T47D (cell line): ENCODE results near the gene CALML5.

Experiments used
- DNase-seq, 2 experiments: peaks; one replicate each; pipeline versions ENCODE4 v3.0.0 to v3.0.0-alpha.2; 2011 to 2012; ENCODE audit warnings: low read depth in 1 of 2, low spot score in 1 of 2
- JUND ChIP-seq: IDR thresholded peaks from 2 replicates; pipeline ENCODE4 v1.6.1; 2012; ENCODE audit warnings: low read depth
- in situ Hi-C: cut with HindIII; loops from 2 replicates; pipeline ENCODE4 v1.10.0; 2016; ENCODE audit warnings: low sequenced_read_pairs, low pct_unique_long_range_greater_than_20kb

The CALML5 gene

DNA sequence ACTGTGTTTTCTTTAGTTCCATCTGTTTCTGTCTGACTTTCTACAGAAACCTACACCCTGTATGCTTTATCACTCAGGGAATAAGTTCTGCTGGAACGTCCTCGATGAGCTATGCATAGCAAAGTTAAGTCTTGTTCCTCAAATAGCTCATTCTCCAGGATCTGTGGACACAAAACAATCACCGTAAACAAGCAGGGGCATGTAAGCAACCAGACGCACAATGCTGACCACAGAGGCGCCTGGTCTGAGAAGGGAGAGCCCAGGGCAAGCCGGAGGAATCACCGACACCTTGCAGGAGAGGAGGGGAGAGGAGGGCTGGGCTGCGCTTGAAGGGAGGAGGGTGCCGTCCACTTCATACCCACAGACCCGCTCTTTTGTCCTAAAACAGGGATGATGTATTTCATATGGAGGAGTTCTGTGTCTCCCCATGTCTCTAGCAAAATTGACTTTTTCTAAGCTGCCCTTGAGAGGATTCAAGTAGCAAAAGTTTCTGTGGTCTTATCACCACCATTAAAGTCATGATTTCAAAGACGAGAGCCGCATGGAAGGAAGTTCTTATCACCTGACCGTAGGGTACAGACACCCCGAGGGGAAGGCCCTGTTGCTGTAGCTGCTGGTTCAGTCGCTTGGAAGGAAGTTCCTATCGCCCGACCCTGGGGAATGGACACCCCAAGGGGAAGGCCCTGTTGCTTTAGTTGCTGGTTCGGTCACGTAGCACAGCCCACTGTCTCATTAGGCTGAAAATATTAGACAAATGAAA lies 39.7 kb upstream of the CALML5 start:
- no peak for TF ChIP-seq JUND
- in situ Hi-C loops = no loop called here
- DNase-seq = no peak

DNA sequence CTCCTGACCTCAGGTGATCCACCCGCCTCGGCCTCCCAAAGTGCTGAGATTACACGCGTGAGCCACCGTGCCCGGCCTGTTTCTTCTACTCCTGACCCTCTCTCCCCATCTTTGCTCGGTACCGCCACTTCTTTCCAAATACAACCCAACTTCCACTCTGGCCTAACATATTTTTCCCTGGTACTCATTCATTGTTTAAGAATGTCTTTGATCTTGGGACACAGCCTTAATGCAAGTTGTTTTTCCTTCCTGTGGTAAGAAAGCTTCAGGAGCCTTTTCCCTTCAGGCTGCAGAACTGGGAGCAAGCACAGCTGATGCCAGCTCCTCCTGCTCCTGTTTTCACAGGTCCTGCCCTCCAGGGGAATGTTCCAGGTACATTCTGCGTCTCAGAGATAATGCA lies 39.1 kb upstream of the CALML5 start:
- TF ChIP-seq JUND = no peak
- peak in 1 of 2 experiments; percentile 20 for DNase-seq
- in situ Hi-C loops = no loop called here

DNA sequence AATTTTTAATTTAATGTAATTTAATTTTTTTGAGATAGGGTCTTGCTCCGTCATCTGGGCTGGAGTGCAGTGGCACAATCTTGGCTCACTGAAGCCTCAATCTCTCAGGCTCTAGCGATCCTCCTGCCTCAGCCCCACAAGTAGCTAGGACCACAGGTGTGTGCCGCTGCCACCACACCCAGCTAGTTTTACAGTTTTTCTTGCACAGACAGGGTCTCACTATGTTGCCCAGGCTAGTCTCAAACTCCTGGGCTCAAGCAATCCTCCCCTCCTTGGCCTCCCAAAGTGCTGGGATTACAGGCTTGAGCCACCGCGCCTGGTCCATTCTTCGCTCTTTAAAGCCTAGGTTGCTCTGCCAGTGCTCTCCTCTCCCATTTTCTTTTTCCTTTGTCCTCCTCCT lies 38.3 kb upstream of the CALML5 start:
- in situ Hi-C loops = no loop called here
- no peak for DNase-seq
- no peak for TF ChIP-seq JUND

DNA sequence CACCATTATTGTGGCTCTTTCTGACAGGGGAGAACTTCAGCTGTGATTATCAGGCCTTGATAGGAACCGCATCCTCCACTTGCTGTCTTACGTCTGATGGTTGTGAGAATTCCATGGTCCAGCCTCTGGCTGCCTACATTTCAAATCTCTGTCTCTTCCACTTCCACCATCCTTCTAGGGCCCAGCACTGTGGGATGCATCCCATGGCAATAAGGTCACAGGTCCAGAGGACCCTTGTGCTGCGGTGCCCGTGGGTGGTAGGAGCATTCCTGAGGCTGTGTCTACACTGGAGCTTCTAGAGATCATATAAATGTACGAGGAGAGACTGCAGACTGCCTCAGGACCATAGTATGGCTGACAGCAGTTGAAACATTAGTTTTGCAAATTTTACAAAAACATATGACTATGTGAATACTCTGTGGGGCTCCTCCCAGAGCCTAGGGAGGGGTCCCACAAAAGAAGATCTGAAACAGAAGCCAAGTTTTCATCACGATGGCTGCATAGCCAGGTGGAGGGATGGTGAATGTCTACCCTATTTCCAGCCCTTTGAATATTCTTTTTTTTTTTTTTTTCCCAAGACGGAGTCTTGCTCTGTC lies 37.2 kb upstream of the CALML5 start:
- in situ Hi-C loops = no loop called here
- DNase-seq = no peak
- no peak for TF ChIP-seq JUND

DNA sequence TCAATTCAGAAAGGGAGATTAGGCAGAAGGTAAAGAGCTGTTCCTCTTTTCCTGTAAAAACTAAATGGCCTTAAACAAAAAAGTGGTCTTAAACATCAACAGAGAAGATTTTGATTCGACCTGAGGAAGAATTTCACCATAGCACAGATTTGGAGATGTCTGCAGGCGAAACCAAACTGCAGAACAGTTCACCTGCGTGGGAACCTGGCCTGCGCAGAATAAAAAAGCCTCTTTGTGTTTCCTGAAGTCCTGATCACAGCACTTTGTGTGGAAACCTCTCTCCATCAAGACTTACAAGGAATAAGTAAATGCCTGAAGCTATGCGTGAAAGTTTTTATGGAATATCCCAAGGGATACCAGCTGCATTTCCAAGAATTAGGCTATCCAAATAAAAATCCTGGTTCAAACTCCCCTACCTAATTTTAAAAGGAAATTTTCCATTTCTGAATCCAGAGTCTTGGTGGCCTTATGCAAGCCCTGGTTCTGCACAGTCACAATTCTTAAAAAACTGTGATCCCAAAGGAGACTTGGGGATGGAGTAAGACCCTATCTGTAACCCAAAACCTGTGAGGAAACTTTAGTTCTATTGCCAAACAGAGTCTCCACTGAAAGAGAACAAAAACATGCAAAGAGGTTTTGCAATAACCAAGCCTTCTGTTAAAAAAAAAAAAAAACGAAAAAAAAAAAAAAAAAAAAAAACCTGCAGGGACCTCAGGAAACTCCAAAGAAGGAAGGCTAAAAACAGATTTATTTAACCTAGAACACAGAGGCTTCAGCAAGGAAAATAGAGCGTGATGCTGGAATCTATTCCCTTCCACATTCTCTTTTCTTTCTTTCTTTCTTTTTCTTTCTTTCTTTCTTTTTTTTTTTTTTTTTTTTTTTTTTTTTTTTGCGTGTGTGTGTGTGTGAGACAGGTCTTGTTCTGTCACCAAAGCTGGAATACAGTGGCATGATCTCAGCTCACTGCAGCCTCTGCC lies 35.8 kb upstream of the CALML5 start:
- TF ChIP-seq JUND = no peak
- in situ Hi-C loops = no loop called here
- no peak for DNase-seq

DNA sequence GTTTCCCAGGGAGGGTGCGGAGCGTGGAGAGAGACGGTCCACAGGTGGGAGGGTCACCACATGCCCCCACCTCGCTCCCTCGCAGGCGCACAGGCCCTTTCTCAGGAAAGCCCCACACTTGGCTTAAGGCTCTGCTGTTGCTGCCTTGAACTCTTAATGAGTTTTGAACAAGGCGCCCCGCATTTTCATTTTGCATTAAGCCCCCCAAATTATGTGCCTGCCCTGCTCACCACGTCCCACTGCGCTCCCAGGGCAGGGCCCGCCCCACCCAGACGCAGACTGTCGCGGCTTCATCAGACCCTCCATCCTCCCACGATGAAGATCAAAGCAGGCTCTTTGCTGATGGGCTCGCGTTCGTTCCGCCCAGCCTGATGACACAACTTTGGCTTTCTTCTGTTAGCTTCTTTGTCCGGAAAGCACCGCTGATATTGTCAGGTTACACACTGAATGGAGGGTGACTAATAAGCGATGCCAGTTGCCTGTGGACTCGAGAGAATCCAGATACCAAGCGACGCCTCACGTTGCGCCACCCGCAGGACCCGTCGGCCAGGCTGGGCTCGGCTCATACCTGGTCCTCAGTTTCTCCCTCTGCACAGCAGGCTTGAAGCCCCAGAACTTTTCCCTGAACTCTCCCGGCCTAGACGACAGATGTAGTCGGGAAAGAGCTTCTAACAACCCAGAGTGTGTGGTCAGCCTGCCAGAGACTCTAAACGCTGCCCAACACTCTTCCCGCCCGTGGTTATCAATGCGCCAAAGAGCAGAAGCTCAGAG lies 34.9 kb upstream of the CALML5 start:
- no peak for DNase-seq

DNA sequence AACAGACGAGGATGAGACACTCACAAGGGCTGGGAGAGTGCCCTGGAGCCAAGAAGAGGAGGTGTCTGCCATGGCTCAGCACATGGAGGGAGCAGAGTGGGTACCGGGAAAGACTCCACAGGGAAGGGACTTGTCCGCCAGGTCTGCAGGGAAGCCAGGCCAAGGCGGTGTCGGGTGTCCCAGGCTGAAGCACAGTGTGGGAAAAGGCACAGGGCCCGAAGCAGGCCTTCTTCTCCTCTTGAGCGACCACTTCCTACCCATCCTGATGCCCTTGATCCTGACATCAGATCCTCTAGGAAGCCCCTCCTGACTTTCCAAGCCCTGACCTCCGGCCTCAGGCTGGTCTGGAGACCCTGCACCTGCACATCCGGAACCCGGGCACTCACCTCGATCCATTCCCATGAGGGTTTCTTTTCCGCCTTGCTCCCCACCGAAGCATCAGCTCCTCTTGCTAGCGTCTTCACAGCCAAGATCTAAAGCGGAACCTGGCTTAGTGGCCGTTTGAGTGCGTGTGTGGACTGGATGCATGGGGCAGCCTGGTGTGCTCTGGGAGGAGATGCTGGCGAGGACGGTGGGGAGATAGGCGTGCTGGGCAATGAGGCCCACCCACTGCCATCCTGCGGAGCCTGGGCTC lies 33.8 kb upstream of the CALML5 start:
- in situ Hi-C loops = no loop called here
- DNase-seq = no peak
- no peak for TF ChIP-seq JUND

More for the DNA sequence above, 34.9 kb upstream of the CALML5 start:
- in situ Hi-C loops = no loop called here
- no peak for TF ChIP-seq JUND

DNA sequence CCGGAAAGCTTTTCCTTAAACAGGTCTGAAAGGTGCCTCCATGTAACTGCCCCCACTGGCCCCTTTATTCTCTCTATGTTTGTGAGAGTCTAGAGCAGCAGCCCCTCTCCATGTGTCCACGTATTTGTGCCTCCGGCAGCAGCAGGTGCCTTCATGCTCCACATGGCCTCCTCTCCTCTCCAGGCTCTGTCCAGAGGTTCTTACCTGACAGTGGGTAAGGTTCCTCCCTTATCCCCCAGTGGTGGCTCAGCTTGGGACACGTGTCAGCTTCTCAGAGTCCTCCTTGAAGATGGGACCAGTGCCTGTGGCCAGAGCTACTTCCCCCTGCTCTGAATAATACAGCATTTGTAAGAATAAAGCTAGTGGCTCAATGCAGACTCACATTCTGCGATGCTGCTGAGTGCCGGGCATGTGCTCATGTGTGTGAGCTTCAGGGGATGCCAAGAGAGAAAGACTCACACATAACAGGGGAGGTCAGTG lies 33.3 kb upstream of the CALML5 start:
- in situ Hi-C loops = no loop called here
- no peak for DNase-seq
- no peak for TF ChIP-seq JUND

DNA sequence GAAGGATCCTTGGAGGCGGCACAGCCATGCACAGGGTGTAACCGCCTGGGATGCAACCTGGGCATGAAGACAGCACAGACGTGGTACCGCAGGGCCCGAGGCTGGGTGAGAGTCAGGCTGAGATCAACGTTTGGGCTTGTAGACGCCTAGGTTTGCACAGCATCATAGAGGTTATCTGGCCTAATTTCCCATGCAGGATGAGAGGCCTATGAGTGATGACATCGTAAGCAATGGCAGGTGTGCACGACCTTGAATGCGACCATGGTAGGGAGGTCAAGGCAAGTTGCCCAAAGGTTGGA lies 32.9 kb upstream of the CALML5 start:
- in situ Hi-C loops = no loop called here
- no peak for DNase-seq
- no peak for TF ChIP-seq JUND

DNA sequence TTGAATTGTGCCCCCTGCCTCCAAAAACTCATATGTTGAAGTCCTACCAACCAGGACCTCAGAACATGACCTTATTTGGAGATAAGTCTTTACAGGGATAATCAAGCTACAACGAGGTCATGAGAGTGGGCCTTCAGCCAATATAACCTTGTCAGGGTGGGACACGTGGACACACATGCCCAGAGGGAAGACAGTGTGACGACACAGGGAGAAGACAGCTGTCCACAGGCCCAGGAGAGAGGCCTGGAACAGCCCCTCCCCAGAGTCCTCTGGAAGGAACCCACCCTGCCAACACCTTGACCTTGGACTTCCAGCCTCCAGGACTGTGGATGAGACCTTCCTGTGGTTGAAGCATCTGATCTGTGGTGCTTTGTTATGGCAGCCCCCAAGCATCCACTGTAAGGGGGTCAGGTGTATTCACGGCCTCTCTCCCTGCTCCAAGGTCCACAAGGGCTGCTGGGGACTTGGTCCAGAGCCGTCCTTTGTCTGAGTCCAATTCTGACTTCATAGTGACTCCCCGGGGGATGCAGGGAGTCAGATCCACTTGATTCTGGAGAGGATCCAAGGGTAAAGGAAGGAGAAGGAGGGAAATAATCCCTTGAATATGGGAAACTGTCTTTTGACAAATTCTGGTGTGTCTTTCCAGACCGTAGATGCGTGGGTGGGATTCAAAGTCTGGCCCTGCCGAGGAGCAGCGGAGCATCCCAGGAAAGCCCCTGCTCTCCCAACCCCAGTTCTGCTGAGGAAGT lies 32.4 kb upstream of the CALML5 start:
- TF ChIP-seq JUND = no peak
- in situ Hi-C loops = no loop called here
- no peak for DNase-seq

DNA sequence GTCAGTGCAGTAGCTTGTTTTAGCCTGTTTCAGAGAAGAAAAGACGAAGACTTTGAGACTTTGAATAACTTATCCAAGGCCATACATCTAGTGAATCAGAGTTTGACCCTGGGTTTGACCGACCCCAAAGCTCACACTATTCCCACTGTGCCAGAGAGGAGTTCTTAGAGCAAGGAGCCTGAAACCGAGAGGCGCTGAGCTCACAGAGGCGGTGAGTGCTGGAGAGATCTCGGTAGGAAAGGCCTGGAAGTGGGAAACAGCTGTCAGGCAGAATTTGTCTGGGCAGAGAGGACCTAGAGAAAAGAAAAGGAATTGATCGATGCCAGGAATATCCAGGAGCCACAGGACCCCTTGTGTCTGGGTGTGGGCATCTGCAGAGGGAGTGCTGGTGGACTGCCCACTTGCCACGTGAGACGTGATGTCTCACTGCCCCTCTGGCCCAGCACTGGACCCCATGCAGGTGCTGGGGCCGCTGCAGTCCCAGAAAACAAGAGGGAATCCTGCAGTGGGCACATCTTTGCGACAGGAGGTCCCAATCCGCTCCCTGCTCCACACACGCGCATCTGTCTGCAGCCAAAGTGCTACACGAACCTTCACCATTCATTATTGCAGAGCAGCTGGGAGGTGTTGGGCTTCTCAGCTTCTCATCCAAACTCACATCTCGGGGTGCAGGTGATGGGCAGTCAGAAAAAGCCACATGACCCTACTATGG lies 31.6 kb upstream of the CALML5 start:
- DNase-seq = no peak
- in situ Hi-C loops = no loop called here

More for the DNA sequence above, 31.6 kb upstream of the CALML5 start:
- TF ChIP-seq JUND = no peak
